Common myeloid progenitor, CD34-positive (primary cell): ENCODE measurements around the gene TMED7.
A peak's percentile ranks its signal among the peaks of the same experiment; 100 is the strongest.

Experiments
- CTCF ChIA-PET: fragments of 350-600 bp; sonication (Branson Sonifier 250); formaldehyde crosslinking; loops from one replicate; lab custom pipeline; 2021; ENCODE audit warnings: antibody characterized with exemption; lab: Charles Lee
- POLR2A ChIA-PET: fragments of 350-600 bp; sonication (Branson Sonifier 250); formaldehyde crosslinking; loops from one replicate; lab custom pipeline; 2021; ENCODE audit warnings: antibody characterized with exemption; lab: Charles Lee
- DNase-seq, 3 donors: peaks; one replicate each; pipeline versions ENCODE4 v3.0.0 to v3.0.0-alpha.2; 2013
- H3K27ac ChIP-seq, 2 experiments: 1 replicate in 1 of 2; 2 replicates in 1 of 2; pipeline ENCODE4 v1.7.0; 2013; ENCODE audit warnings: inconsistent platforms in 2 of 2, low read length in 2 of 2, mild to moderate bottlenecking in 2 of 2, low read depth in 1 of 2, moderate library complexity in 1 of 2; ENCODE audit not compliant: severe bottlenecking in 2 of 2, insufficient read depth in 1 of 2, poor library complexity in 1 of 2
- H3K27me3 ChIP-seq, 5 experiments: replicated peaks in 2 of 5; 1 replicate in 3 of 5; 2 replicates in 2 of 5; pipeline versions ENCODE4 v1.6.1 to v1.7.0; 2013; ENCODE audit warnings: low read length in 4 of 5, mild to moderate bottlenecking in 2 of 5, moderate library complexity in 2 of 5, inconsistent platforms in 1 of 5; ENCODE audit not compliant: insufficient read depth in 5 of 5, control insufficient read depth in 4 of 5
- H3K36me3 ChIP-seq, 4 experiments: 1 replicate in 2 of 4; 2 replicates in 2 of 4; pipeline versions ENCODE4 v1.6.1 to v1.7.0; 2013; ENCODE audit warnings: low read length in 3 of 4, control low read depth in 1 of 4, mild to moderate bottlenecking in 1 of 4; ENCODE audit not compliant: control insufficient read depth in 4 of 4, insufficient read depth in 4 of 4
- H3K4me1 ChIP-seq, 4 experiments: 1 replicate in 3 of 4; 2 replicates in 1 of 4; pipeline versions ENCODE4 v1.6.1 to v1.7.1; 2013; ENCODE audit warnings: low read length in 3 of 4, mild to moderate bottlenecking in 3 of 4, control low read depth in 1 of 4, inconsistent platforms in 1 of 4, moderate library complexity in 1 of 4; ENCODE audit not compliant: control insufficient read depth in 4 of 4, insufficient read depth in 4 of 4; ENCODE audit errors: control extremely low read depth in 1 of 4
- H3K4me3 ChIP-seq, 7 experiments: 1 replicate in 4 of 7; 2 replicates in 3 of 7; pipeline versions ENCODE4 v1.5.1 to v1.7.0; 2013; ENCODE audit warnings: mild to moderate bottlenecking in 7 of 7, low read length in 6 of 7, moderate library complexity in 6 of 7, inconsistent platforms in 2 of 7, low read depth in 2 of 7, control low read depth in 1 of 7; ENCODE audit not compliant: insufficient read depth in 4 of 7, control insufficient read depth in 1 of 7; ENCODE audit errors: extremely low read depth in 1 of 7
- H3K9me3 ChIP-seq, 5 experiments: 1 replicate in 4 of 5; 2 replicates in 1 of 5; pipeline versions ENCODE4 v1.6.1 to v1.7.1; 2013; ENCODE audit warnings: low read length in 4 of 5, mild to moderate bottlenecking in 2 of 5, inconsistent platforms in 1 of 5, low read depth in 1 of 5, moderate library complexity in 1 of 5; ENCODE audit not compliant: control insufficient read depth in 4 of 5, insufficient read depth in 2 of 5; ENCODE audit errors: control extremely low read depth in 1 of 5
- whole genome bisulfite sequencing: methylation state at CpG from one replicate; pipeline ENCODE4 v1.1.5; 2013; ENCODE audit not compliant: insufficient coverage; 5-methylcytosine and 5-hydroxymethylcytosine counted together

TMED7 gene

DNA sequence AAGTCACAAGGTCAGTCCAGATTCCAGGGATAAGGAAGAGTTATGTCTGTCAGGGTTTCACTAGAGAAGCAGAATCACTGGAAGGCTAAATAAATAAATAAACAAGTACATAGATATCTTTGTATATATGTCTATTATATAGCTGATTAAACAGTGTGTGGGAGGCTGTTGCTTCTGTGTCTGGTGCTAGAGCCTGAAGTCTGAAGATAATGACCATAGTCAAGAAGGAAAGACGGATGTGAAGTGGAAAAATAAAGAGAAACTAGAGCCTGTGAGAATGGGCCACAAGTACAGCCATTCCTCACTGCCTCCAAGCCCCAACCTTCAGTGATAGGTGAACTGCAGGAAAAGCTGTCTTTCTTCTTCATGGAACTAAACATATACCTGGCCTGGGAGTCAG is 4.1 kb upstream of the TMED7 start:
- Histone ChIP-seq H3K9me3 (no peaks in the 10 kb centered on the region), H3K27ac (no peak overlapping the region), H3K27me3 (no peaks in the 10 kb centered on the region), H3K4me3 (no peak overlapping the region), H3K36me3 (no peaks in the 10 kb centered on the region), H3K4me1 (peaks cover 7 to 25% (median 11%) of the 10 kb centered on the region in 4 experiments)
- POLR2A ChIA-PET, result interaction anchor here (0.6 to 1.1 kb wide), 2 partner anchors 10 to 212 kb away, joined by 3 read pairs; partner anchors contain the start of genes AP3S1 and ATG12
- no peak for DNase-seq
- CTCF ChIA-PET, result interaction anchor here (0.8 to 3.2 kb wide), 2 partner anchors 210 to 319 kb away, joined by 3 to 10 read pairs; no protein-coding TSS in a partner anchor
- 100% methylated on average over 1 of the region's 1 CpG for WGBS

DNA sequence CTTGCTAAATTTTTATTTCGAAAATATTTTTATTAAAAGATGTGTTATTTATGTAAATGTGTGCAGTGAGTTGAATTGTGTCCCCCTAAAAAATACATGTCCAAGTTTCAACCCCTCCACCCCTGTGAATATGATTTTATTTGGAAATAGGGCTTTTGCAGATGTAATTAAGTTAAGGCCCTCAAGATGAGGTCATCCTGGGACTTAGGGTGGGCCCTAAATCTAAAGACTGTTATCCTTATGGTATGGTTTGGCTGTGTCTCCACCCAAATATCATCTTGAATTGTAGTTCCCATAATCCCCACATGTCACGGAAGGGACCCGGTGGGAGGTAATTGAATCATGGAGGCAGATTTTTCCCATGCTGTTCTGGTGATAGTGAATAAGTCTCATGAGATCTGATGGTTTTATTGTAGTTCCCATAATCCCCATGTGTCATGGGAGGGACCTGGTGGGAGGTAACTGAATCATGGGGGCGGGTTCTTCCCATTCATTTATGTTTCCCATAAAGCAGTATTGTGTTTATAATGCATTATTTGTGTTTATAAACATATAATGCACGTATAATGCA is 1.5 kb upstream of the TMED7 start:
- Histone ChIP-seq H3K4me3 (no peak overlapping the region), H3K27ac (no peak overlapping the region), H3K27me3 (no peaks in the 10 kb centered on the region), H3K4me1 (peaks cover 12 to 26% (median 21%) of the 10 kb centered on the region in 4 experiments), H3K36me3 (peaks cover 0 to 4% (median 0%) of the 10 kb centered on the region in 4 experiments), H3K9me3 (no peaks in the 10 kb centered on the region)
- ChIA-PET POLR2A (no interaction called here), CTCF (interaction anchor here (1.3 to 3.2 kb wide), 4 partner anchors 8 to 444 kb away, joined by 3 to 10 read pairs (median 4); no protein-coding TSS in a partner anchor)
- DNase-seq, result no peak
- no CpG with 5 or more reads among the region's 5 CpGs for WGBS

- H3K4me3 ChIP-seq, result peak overlapping the region; percentile 77 to 95 (median 93)
- peak overlapping the region; percentile 69 to 82 for H3K27ac ChIP-seq
- DNase-seq, result no peak
- POLR2A ChIA-PET, result no interaction called here
- H3K9me3 ChIP-seq, result no peaks in the 10 kb centered on the region
- CTCF ChIA-PET, result interaction anchor here (1.3 kb wide), 1 partner anchor 9 kb away, joined by 3 read pairs; no protein-coding TSS in a partner anchor
- peaks cover 12 to 27% (median 22%) of the 10 kb centered on the region in 4 experiments for H3K4me1 ChIP-seq
- no peaks in the 10 kb centered on the region for H3K27me3 ChIP-seq
- H3K36me3 ChIP-seq, result peaks cover 0 to 8% (median 2%) of the 10 kb centered on the region in 4 experiments
- 0% methylated on average over 1 of the region's 9 CpGs for WGBS
Observed at GRCh38 chr5:115626445-115626823, 598 bp upstream of the TMED7 start.

GRCh38 chr5:115624994-115625393 is 842 bp downstream of the TMED7 start:
- H3K9me3 ChIP-seq, result no peaks in the 10 kb centered on the region
- DNase-seq, result peak in 2 of 3 donors; percentile 23 to 33
- WGBS, result 71% methylated on average over 1 of the region's 3 CpGs
- peak overlapping the region; percentile 69 to 92 for H3K27ac ChIP-seq
- ChIA-PET POLR2A (interaction anchor here (1.2 kb wide), 1 partner anchor 11 kb away, joined by 4 read pairs; no protein-coding TSS in a partner anchor), CTCF (interaction anchor here (1.0 to 3.1 kb wide), 5 partner anchors 9 to 316 kb away, joined by 3 to 12 read pairs (median 4); no protein-coding TSS in a partner anchor)
- peak overlapping the region; percentile 52 to 95 (median 91) for H3K4me3 ChIP-seq
- H3K27me3 ChIP-seq, result no peaks in the 10 kb centered on the region
- peaks cover 12 to 27% (median 22%) of the 10 kb centered on the region in 4 experiments for H3K4me1 ChIP-seq
- peaks cover 2 to 15% (median 4%) of the 10 kb centered on the region in 4 experiments for H3K36me3 ChIP-seq

DNA sequence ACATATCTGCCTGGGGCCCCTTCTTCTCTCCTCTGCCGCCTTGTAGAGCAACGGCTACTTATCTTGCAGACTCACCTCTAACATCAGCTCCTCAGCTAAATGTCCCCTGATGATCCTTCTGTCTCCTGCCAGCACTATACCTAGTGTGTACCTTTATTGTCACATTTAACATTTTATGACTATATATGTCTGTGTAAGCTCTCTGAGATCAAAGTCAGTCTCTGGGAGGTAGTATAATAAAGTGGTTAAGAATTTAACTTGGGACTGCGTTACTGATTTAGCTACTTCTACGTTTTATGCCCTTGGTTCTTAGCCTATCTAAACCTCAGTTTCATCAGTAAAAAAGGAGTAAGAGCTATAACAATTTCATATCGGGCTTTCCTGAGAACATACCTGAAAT is 2.2 kb downstream of the TMED7 start:
- Histone ChIP-seq H3K4me3 (peak overlapping the region in 2 of 7 experiments; percentile 11 to 95), H3K27ac (peak overlapping the region in 1 of 2 experiments; percentile 92)
- no peak for DNase-seq

DNA sequence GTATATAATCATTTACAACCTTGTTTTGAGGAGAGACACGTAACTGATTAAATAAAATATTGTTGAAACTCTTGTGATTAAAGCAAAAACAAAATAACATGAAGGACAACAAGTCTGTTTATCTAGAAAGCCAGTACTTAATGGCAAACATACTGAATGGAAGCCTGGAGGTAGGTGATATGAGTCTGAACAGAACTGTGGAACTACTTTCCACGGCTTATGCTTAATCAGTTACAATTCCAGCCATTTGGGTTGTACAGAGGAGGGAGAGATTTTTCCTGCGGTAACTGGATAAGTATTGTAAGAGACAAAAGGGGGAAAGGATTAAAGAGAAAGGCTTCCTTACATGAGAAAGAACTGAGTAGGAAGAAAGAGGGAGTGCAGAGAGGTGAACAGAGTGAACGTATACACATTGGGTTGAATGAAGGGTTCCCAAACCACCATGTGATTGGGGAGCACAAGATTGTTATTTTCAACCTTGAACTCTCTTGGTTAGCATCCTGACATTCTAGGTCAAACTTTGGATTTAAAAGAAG is 4.4 kb downstream of the TMED7 start:
- H3K4me1 ChIP-seq, result peaks cover 10 to 24% (median 19%) of the 10 kb centered on the region in 4 experiments
- POLR2A ChIA-PET, result no interaction called here

More for the DNA sequence above, 2.2 kb downstream of the TMED7 start:
- Histone ChIP-seq H3K4me1 (peaks cover 12 to 27% (median 22%) of the 10 kb centered on the region in 4 experiments), H3K27me3 (no peaks in the 10 kb centered on the region), H3K36me3 (peaks cover 3 to 25% (median 12%) of the 10 kb centered on the region in 4 experiments), H3K9me3 (no peaks in the 10 kb centered on the region)
- 95% methylated on average over 4 of the region's 5 CpGs for WGBS
- ChIA-PET CTCF (interaction anchor here (0.6 to 3.1 kb wide), 7 partner anchors 8 to 217 kb away, joined by 3 to 12 read pairs (median 5); partner anchors contain the start of genes AP3S1 and ATG12), POLR2A (interaction anchor here (1.0 kb wide), 1 partner anchor 12 kb away, joined by 8 read pairs; no protein-coding TSS in a partner anchor)

More for the DNA sequence above, 4.4 kb downstream of the TMED7 start:
- Histone ChIP-seq H3K9me3 (no peaks in the 10 kb centered on the region), H3K27ac (no peak overlapping the region), H3K27me3 (no peaks in the 10 kb centered on the region), H3K4me3 (no peak overlapping the region), H3K36me3 (peaks cover 5 to 40% (median 16%) of the 10 kb centered on the region in 4 experiments)
- 100% methylated on average over 3 of the region's 4 CpGs for WGBS
- CTCF ChIA-PET, result no interaction called here
- peak in 1 of 3 donors; percentile 17 for DNase-seq
